Lower lobe of right lung (tissue), 2 donors: ENCODE measurements around the gene SLX4IP. TPM values are rescaled to one million over a fixed set of nuclear protein-coding genes. Genes with fewer than 3 reads are reported as not detected.

ENCODE experiments used
- ATAC-seq, 2 donors: fragments of 200-7000 bp; cut with Tn5 transposase; one replicate each; pipeline ENCODE4 v1.9.1; 2020 to 2022; ENCODE audit warnings: mild to moderate bottlenecking in 2 of 2, moderate library complexity in 2 of 2
- DNase-seq: peaks from one replicate; pipeline ENCODE4 v3.0.0-alpha.2; 2020
- H3K27ac ChIP-seq: fragments of 200-600 bp; one replicate; pipeline ENCODE4 v1.8.0; 2022
- H3K27me3 ChIP-seq: fragments of 200-600 bp; one replicate; pipeline ENCODE4 v1.8.0; 2022; ENCODE audit warnings: low read depth
- H3K36me3 ChIP-seq: fragments of 200-600 bp; one replicate; pipeline ENCODE4 v1.8.0; 2022; ENCODE audit warnings: mild to moderate bottlenecking
- H3K4me1 ChIP-seq: fragments of 200-600 bp; one replicate; pipeline ENCODE4 v1.8.0; 2022
- H3K4me3 ChIP-seq: fragments of 200-600 bp; one replicate; pipeline ENCODE4 v1.8.0; 2022; ENCODE audit warnings: mild to moderate bottlenecking
- H3K9me3 ChIP-seq: fragments of 200-600 bp; one replicate; pipeline ENCODE4 v1.8.0; 2022
- intact Hi-C: fragments of 100-400 bp; cut with DNase I; formaldehyde crosslinking; loops from one replicate; pipeline ENCODE4 v1.11.0; 2022
- total RNA-seq: library from RNA; stranded (reverse); fragmentation: NEBNext Ultra II Directional; extraction: Animal tissue kit (Norgen Biotek cat#: 25700); gene quantifications from one replicate; pipeline ENCODE4 v1.2.1, GENCODE V29; 2021
- TF ChIP-seq, protein P1 (sequence below): fragments of 200-600 bp; IDR thresholded peaks from one replicate; pipeline ENCODE4 v1.8.0; 2022; ENCODE audit warnings: antibody characterized with exemption, mild to moderate bottlenecking
- donor health status: DM: no; HTN: yes; CAD: no; lungs with severe emphysema.

SLX4IP gene
- total RNA-seq, 1 donor from 2014 or later: 5.8 TPM

DNA sequence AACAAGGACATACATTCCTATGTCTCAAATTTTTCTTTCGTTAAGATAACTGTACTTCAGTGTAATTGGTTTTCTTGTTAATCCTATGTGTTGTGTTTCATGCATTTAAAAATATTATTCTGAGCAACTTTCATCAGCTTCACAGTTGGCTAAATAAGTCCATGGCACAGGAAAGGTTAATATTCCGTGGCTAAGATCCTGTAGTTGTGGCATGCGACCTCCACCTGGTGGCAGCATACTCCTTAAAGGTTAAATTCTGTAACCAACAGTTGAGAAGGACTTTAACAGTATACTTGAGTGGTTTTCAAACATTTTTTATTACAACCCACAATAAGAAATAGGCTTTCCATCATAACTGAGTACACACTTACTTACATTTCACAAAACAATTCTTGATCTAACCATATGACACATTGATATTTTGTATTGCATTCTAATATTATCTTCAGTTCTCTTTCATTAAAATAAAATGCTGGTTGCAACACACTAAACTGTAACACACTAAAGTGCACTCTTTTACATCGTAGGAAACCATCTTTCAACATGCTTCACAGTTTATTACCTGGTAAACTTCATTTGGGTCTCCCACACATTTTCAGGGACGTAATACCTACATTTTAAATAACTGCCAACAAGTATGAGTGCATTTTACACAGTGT lies 118.3 kb downstream of the SLX4IP start:
- Histone ChIP-seq H3K4me3 (no peak overlapping the region), H3K36me3 (no peaks in the 10 kb centered on the region), H3K9me3 (no peaks in the 10 kb centered on the region), H3K4me1 (peaks cover 17% of the 10 kb centered on the region), H3K27ac (no peak overlapping the region), H3K27me3 (no peaks in the 10 kb centered on the region)
- TF ChIP-seq, protein P1, sequence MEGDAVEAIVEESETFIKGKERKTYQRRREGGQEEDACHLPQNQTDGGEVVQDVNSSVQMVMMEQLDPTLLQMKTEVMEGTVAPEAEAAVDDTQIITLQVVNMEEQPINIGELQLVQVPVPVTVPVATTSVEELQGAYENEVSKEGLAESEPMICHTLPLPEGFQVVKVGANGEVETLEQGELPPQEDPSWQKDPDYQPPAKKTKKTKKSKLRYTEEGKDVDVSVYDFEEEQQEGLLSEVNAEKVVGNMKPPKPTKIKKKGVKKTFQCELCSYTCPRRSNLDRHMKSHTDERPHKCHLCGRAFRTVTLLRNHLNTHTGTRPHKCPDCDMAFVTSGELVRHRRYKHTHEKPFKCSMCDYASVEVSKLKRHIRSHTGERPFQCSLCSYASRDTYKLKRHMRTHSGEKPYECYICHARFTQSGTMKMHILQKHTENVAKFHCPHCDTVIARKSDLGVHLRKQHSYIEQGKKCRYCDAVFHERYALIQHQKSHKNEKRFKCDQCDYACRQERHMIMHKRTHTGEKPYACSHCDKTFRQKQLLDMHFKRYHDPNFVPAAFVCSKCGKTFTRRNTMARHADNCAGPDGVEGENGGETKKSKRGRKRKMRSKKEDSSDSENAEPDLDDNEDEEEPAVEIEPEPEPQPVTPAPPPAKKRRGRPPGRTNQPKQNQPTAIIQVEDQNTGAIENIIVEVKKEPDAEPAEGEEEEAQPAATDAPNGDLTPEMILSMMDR: peak; percentile 80
- DNase-seq: peak; percentile 68
- intact Hi-C loops: loop anchor here (10.0 kb wide), 1 partner anchor 991 kb away; no protein-coding TSS in a partner anchor
- ATAC-seq: peak; percentile 81

DNA sequence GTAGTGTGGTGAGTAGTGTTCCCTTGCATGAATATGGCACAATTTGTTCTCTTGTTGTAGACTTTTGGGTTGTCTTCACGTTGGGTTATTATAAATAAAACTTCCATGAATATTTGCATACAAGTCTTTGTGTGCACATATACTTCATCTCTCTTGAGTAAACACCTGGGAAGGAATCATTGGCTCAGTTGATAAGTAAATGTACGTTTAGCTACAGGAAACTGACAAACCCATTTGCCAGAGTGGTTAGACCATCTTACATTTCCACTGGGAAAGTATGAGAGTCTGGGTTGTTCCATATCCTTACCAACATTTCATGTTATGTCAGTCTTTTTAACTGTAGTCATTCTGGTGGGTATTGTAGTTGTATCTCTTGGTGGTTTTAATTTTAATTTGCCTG lies 119.2 kb downstream of the SLX4IP start:
- TF ChIP-seq, protein P1: no peak
- H3K27ac ChIP-seq: no peak overlapping the region

DNA sequence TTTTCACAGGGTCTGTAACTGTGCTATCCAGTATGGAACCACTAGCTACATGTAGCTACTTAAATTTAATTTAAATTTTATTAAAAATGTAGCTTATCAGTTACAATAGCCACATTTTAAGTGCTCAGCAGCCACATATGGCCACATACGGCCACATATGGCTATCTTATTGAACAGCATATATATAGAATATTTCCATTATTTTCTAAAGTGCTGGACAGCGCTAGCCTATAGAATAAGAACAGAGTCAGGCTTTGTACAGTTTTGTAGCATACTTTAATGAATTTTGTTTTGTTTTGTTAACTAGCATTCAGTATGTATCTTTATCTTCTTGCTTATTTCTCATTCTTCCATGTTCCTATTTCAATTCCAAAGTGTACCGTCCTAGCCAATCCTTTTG lies 120.3 kb downstream of the SLX4IP start:
- Histone ChIP-seq H3K27ac (no peak overlapping the region), H3K4me1 (peaks cover 16% of the 10 kb centered on the region), H3K9me3 (no peaks in the 10 kb centered on the region), H3K36me3 (no peaks in the 10 kb centered on the region), H3K27me3 (no peaks in the 10 kb centered on the region), H3K4me3 (no peak overlapping the region)
- ATAC-seq (no peak), DNase-seq (no peak)
- TF ChIP-seq, protein P1: no peak
- intact Hi-C loops: loop anchor here (10.0 kb wide), 1 partner anchor 989 kb away; no protein-coding TSS in a partner anchor

More for the DNA sequence above, 119.2 kb downstream of the SLX4IP start:
- ATAC-seq: no peak
- Histone ChIP-seq H3K9me3 (no peaks in the 10 kb centered on the region), H3K4me3 (no peak overlapping the region), H3K27me3 (no peaks in the 10 kb centered on the region), H3K4me1 (peaks cover 17% of the 10 kb centered on the region), H3K36me3 (no peaks in the 10 kb centered on the region)
- DNase-seq: no peak
- intact Hi-C loops: loop anchor here (10.0 kb wide), 1 partner anchor 991 kb away; no protein-coding TSS in a partner anchor

DNA sequence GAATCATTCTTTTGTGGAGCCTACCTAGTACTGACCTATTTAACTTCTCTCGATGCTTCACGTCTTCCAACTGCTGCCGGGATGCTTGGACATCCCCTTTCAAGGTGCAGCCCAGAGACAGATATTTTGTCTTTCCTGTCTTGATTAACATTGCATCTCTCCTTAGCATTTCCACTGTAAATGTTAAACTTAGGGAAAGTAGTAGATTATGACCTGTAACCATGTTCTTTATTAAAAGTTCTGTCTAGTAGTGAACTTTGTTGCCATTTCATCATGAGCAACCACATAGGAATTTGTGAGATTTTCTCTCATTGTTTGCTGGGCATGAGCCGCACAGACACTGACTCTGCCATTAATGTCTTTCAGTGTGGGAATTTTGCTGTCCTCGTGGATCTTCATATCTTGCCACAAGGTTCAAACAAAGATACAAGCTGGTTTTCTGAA lies 120.8 kb downstream of the SLX4IP start:
- Histone ChIP-seq H3K36me3 (no peaks in the 10 kb centered on the region), H3K27me3 (no peaks in the 10 kb centered on the region), H3K9me3 (no peaks in the 10 kb centered on the region), H3K27ac (no peak overlapping the region), H3K4me1 (peaks cover 16% of the 10 kb centered on the region), H3K4me3 (no peak overlapping the region)
- DNase-seq (no peak), ATAC-seq (no peak)
- TF ChIP-seq, protein P1: no peak
- intact Hi-C loops: loop anchor here (10.0 kb wide), 1 partner anchor 989 kb away; no protein-coding TSS in a partner anchor

DNA sequence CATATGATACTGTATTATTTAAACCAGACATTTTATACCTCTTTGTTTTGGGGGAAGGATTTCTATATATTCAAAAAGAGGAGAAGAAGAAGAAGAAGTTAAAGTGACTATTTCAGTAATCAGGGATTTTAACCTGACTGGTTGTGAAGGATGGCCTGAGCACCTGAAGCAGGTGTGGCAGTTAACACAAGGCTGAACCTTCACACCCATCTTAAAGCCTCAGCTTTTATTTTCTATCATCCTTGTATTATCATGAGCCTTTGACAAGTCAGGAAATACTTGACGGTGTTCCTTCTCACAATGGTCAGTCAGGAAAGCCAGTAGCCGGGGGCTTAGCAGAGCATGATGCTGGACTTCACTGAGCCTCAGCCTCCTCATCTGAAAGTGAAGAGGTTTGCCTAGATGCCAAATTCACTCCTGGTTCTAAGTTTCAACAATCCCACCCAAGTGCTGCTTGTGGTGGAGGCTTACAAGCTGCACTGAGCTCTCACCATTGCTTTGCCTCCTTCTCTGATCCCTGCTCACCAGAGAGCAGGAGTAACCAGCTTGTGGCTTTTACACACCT lies 121.5 kb downstream of the SLX4IP start:
- no peaks in the 10 kb centered on the region for H3K27me3 ChIP-seq
- peaks cover 16% of the 10 kb centered on the region for H3K4me1 ChIP-seq
- H3K9me3 ChIP-seq: no peaks in the 10 kb centered on the region
- no peak for DNase-seq
- no peak for ATAC-seq
- no peak overlapping the region for H3K4me3 ChIP-seq
- H3K36me3 ChIP-seq: no peaks in the 10 kb centered on the region
- H3K27ac ChIP-seq: no peak overlapping the region
- TF ChIP-seq, protein P1: no peak
- intact Hi-C loops: loop anchor here (10.0 kb wide), 1 partner anchor 988 kb away; no protein-coding TSS in a partner anchor
